Measurements from ENCODE around the gene LAMTOR3. TPM values are rescaled to one million over a fixed set of nuclear protein-coding genes. Genes with fewer than 3 reads are reported as not detected.

The LAMTOR3 gene
- total RNA-seq, 1 donor from 2014 or later = 57.9 TPM

GRCh38 chr4:99861120-99861905 lies 32.9 kb downstream of the LAMTOR3 start:
- no peak for DNase-seq

GRCh38 chr4:99860521-99860920 lies 33.7 kb downstream of the LAMTOR3 start:
- DNase-seq = no peak

GRCh38 chr4:99859618-99860017 lies 34.6 kb downstream of the LAMTOR3 start:
- DNase-seq = no peak

- no peak for DNase-seq
Observed at GRCh38 chr4:99857307-99857706, 36.9 kb downstream of the LAMTOR3 start.

- no peak for DNase-seq
Observed at GRCh38 chr4:99856166-99856565, 38.1 kb downstream of the LAMTOR3 start.

GRCh38 chr4:99855678-99856077 lies 38.5 kb downstream of the LAMTOR3 start:
- no peak for DNase-seq

- no peak for DNase-seq
Observed at GRCh38 chr4:99853999-99854398, 40.2 kb downstream of the LAMTOR3 start.

- no peak for DNase-seq
Observed at GRCh38 chr4:99853190-99853589, 41.0 kb downstream of the LAMTOR3 start.

GRCh38 chr4:99852199-99852749 lies 42.0 kb downstream of the LAMTOR3 start:
- no peak for DNase-seq

- DNase-seq = no peak
Observed at GRCh38 chr4:99848591-99849001, 45.6 kb downstream of the LAMTOR3 start.

GRCh38 chr4:99847362-99847976 lies 46.8 kb downstream of the LAMTOR3 start:
- no peak for DNase-seq

GRCh38 chr4:99846891-99847290 lies 47.3 kb downstream of the LAMTOR3 start:
- no peak for DNase-seq

GRCh38 chr4:99845708-99846469 lies 48.3 kb downstream of the LAMTOR3 start:
- no peak for DNase-seq

- no peak for DNase-seq
Observed at GRCh38 chr4:99845179-99845578, 49.0 kb downstream of the LAMTOR3 start.

GRCh38 chr4:99844048-99844447 lies 50.2 kb downstream of the LAMTOR3 start:
- DNase-seq = no peak

GRCh38 chr4:99843413-99843812 lies 50.8 kb downstream of the LAMTOR3 start:
- no peak for DNase-seq

GRCh38 chr4:99841129-99841528 lies 53.1 kb downstream of the LAMTOR3 start:
- no peak for DNase-seq

- DNase-seq = no peak
Observed at GRCh38 chr4:99838927-99839326, 55.3 kb downstream of the LAMTOR3 start.

GRCh38 chr4:99835942-99836341 lies 58.3 kb downstream of the LAMTOR3 start:
- DNase-seq = no peak

- no peak for DNase-seq
Observed at GRCh38 chr4:99834569-99834968, 59.7 kb downstream of the LAMTOR3 start.

GRCh38 chr4:99833756-99834155 lies 60.5 kb downstream of the LAMTOR3 start:
- no peak for DNase-seq

- no peak for DNase-seq
Observed at GRCh38 chr4:99832758-99833157, 61.5 kb downstream of the LAMTOR3 start.

GRCh38 chr4:99832321-99832720 lies 61.9 kb downstream of the LAMTOR3 start:
- DNase-seq = no peak
